Measurements from ENCODE around the gene DOK1. TPM values are rescaled to one million over a fixed set of nuclear protein-coding genes. Genes with fewer than 3 reads are reported as not detected.

The DOK1 gene
- polyA plus RNA-seq, 3 donors: 48.0 to 53.6 (median 49.3) TPM

- WGBS (ENCODE audit: insufficient coverage): 87% methylated on average over 23 of the region's 27 CpGs
- DNase-seq: no peak
- Mint-ChIP-seq H3K27me3 (ENCODE audit: low read depth in 3 of 3) (peaks cover 5 to 7% (median 5%) of the 10 kb centered on the region in 3 donors), H3K9me3 (no peaks in the 10 kb centered on the region), H3K4me3 (peak overlapping the region; percentile 51 to 67), H3K4me1 (peaks cover 53% of the 10 kb centered on the region), H3K36me3 (peaks cover 28 to 39% of the 10 kb centered on the region in 2 donors), H3K27ac (peak overlapping the region in 5 of 7 donors; percentile 15 to 91 (median 84))
- intact Hi-C loops (cut with micrococcal nuclease): loop anchor here (5.0 kb wide), 1 partner anchor 34 kb away; no protein-coding TSS in a partner anchor
- Histone ChIP-seq H2AFZ (ENCODE audit: insufficient read depth, low read depth, low read length, poor library complexity, severe bottlenecking) (peak overlapping the region; percentile 90), H3K27ac (ENCODE audit: low read depth in 1 of 2, low read length in 2 of 2) (peak overlapping the region in 1 of 2 donors; percentile 94), H3K9ac (ENCODE audit: insufficient read depth, low read length, poor library complexity, severe bottlenecking) (peak overlapping the region; percentile 88), H3K27me3 (ENCODE audit: control insufficient read depth in 2 of 2, insufficient read depth in 2 of 2, low read length in 2 of 2) (no peaks in the 10 kb centered on the region), H3K79me2 (ENCODE audit: insufficient read depth, low read length) (peaks cover 71% of the 10 kb centered on the region), H4K20me1 (ENCODE audit: insufficient read depth, low read length) (peaks cover 15% of the 10 kb centered on the region), H3K9me3 (replicated peaks in 1 of 2; ENCODE audit: control insufficient read depth in 1 of 2, insufficient read depth in 1 of 2, low read length in 2 of 2) (no peaks in the 10 kb centered on the region), H3K4me1 (ENCODE audit: control insufficient read depth in 1 of 2, insufficient read depth in 2 of 2, low read length in 2 of 2) (peaks cover 38 to 60% of the 10 kb centered on the region in 2 donors), H3K4me3 (replicated peaks in 1 of 3; ENCODE audit: low read depth in 2 of 3, low read length in 3 of 3) (peak overlapping the region in 1 of 3 experiments; percentile 99), H3K4me2 (replicated peaks; ENCODE audit: extremely low read depth, low read length, poor library complexity, severe bottlenecking) (peak overlapping the region; percentile 97), H3K36me3 (replicated peaks in 1 of 2; ENCODE audit: control insufficient read depth in 1 of 2, insufficient read depth in 2 of 2, low read length in 2 of 2) (peaks cover 18 to 21% of the 10 kb centered on the region in 2 donors)
- TF ChIP-seq CTCF (IDR thresholded peaks at IDR 0.05): no peak
Observed at GRCh38 chr2:74552914-74553811, 1.4 kb upstream of the DOK1 start.

- Mint-ChIP-seq H3K27me3 (ENCODE audit: low read depth in 3 of 3) (peaks cover 0 to 2% (median 2%) of the 10 kb centered on the region in 3 donors), H3K4me3 (peak overlapping the region; percentile 98 to 99), H3K9me3 (no peaks in the 10 kb centered on the region), H3K36me3 (peaks cover 27 to 38% of the 10 kb centered on the region in 2 donors), H3K27ac (peak overlapping the region; percentile 91 to 98 (median 96)), H3K4me1 (peaks cover 40% of the 10 kb centered on the region)
- peak overlapping the region; percentile 97 for H3K4me2 ChIP-seq (replicated peaks; ENCODE audit: extremely low read depth, low read length, poor library complexity, severe bottlenecking)
- under 1% methylated on average over 51 of the region's 58 CpGs for WGBS (ENCODE audit: insufficient coverage)
- DNase-seq: peak in 2 of 3 donors; percentile 44 to 49
- TF ChIP-seq CTCF (IDR thresholded peaks at IDR 0.05): no peak
- peak overlapping the region; percentile 88 for H3K9ac ChIP-seq (ENCODE audit: insufficient read depth, low read length, poor library complexity, severe bottlenecking)
- peaks cover 61% of the 10 kb centered on the region for H3K79me2 ChIP-seq (ENCODE audit: insufficient read depth, low read length)
- peaks cover 22% of the 10 kb centered on the region for H4K20me1 ChIP-seq (ENCODE audit: insufficient read depth, low read length)
- peaks cover 20 to 28% of the 10 kb centered on the region in 2 donors for H3K36me3 ChIP-seq (replicated peaks in 1 of 2; ENCODE audit: control insufficient read depth in 1 of 2, insufficient read depth in 2 of 2, low read length in 2 of 2)
- peak overlapping the region; percentile 82 to 94 for H3K27ac ChIP-seq (ENCODE audit: low read depth in 1 of 2, low read length in 2 of 2)
- no peaks in the 10 kb centered on the region for H3K9me3 ChIP-seq (replicated peaks in 1 of 2; ENCODE audit: control insufficient read depth in 1 of 2, insufficient read depth in 1 of 2, low read length in 2 of 2)
- peak overlapping the region; percentile 90 for H2AFZ ChIP-seq (ENCODE audit: insufficient read depth, low read depth, low read length, poor library complexity, severe bottlenecking)
- H3K27me3 ChIP-seq (ENCODE audit: control insufficient read depth in 2 of 2, insufficient read depth in 2 of 2, low read length in 2 of 2): no peaks in the 10 kb centered on the region
- H3K4me3 ChIP-seq (replicated peaks in 1 of 3; ENCODE audit: low read depth in 2 of 3, low read length in 3 of 3): peak overlapping the region; percentile 94 to 99 (median 98)
- intact Hi-C loops (cut with micrococcal nuclease): loop anchor here (5.0 kb wide), 1 partner anchor 32 kb away; no protein-coding TSS in a partner anchor
- peaks cover 23 to 42% of the 10 kb centered on the region in 2 donors for H3K4me1 ChIP-seq (ENCODE audit: control insufficient read depth in 1 of 2, insufficient read depth in 2 of 2, low read length in 2 of 2)
Observed at GRCh38 chr2:74554820-74555531, 456 bp downstream of the DOK1 start.

All from CD14-positive monocyte (primary cell).